ENCODE data around the gene TMX2.

Gene TMX2

DNA sequence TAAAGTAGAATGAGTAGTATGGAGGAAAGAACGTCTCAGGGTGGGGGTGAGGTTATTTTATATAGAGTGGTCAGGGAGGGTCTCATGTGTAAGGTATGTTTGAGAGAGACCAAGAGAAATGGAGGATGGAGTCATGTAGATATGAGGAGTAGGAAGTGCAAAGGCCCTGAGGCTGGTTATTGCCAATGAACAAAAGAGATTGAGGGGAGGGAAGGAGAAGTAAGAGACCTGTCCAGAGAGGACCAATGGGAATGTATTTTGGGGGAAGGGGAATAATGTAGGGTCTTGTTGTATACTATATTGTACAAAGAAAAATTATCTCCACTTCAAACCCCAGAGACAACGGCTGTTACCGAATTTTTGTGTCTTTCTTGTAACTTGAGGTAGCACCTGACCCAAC lies 59.0 kb downstream of the TMX2 start:
- DNase-seq, result no peak

DNA sequence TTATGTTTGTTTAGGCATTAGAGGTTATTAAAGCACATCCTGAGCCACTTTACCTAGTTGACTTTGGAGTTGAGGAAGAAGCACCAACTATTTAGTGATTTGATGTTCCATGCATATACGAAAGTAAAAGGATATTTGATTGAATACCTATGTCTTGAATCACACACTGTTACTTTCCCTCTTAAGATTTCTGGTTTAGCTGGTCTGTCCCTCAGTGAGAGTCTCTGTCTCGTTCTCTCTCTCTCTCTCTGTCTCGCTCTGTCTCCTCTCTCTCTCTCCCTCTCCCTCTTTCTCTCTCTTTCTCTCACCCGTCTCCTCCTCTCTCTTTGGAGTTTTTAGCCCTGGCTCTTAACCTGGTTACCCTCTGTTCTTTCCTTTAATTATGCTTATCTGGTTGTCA lies 60.2 kb downstream of the TMX2 start:
- no peak for DNase-seq

DNA sequence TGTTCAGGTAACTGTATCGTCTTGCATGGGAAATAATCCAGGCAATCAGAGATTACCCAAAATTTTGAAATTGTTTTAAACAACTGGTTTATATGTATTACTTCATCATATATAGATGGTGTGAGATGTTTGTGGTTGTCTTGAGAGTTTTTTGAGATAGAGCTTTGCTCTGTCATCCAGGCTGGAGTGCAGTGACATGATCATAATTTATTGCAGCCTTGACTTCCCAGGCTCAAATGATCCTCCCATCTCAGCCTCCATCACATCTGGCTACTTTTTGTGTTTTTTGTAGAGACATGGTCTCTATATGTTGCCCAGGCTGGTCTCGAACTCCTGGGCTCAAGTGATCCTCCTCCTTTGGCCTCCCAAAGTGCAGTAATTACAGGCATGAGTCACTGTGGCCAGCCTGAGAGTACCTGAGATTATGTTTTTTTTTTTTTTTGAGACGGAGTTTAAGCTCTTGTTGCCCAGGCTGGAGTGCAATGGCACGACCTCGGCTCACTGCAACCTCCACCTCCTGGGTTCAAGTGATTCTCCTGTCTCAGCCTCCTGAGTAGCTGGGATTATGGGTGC lies 60.7 kb downstream of the TMX2 start:
- no peak for DNase-seq

DNA sequence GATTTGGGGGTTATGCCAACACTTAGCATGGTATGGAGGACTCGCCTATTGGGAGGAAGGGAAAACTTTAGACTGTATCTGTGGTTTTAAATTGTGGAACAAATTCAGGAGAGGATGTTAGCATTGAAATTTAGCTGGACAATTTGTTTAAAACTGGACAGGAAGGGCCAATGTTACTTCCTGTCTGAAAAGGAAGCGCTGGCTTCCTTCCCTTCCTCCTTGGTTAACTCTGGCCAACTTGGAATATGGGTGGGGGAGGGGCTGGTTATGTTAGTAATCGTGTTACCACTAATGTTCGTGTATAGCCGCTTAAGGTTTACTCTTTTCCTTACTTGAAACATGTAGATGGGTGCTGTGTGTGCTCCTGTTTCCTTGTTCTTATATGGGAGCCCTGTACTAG lies 63.1 kb downstream of the TMX2 start:
- no peak for DNase-seq

DNA sequence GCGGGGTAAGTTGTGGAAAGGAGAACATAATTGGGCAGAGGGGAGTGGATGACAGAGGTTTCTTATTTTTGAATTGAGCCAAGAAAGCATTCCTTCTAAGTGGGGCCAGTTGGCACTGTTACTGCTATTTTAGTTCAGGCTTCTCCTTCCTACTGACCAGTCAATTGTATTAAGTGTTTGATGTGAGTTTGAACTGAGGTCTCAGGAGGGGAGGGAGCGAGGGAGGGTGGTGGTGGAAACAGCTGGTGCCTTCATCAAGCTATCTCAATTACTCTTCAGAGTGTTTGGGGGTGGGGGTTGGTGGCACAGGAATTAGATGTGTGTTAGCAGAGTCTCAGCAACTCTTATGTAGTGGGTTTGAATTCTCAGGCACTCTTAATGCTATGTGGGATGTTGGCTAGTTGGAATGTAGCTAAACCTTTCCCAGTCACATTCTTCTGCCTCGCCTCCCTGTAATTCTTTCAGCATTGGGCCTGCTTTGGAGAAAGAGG lies 63.7 kb downstream of the TMX2 start:
- DNase-seq, result no peak

DNA sequence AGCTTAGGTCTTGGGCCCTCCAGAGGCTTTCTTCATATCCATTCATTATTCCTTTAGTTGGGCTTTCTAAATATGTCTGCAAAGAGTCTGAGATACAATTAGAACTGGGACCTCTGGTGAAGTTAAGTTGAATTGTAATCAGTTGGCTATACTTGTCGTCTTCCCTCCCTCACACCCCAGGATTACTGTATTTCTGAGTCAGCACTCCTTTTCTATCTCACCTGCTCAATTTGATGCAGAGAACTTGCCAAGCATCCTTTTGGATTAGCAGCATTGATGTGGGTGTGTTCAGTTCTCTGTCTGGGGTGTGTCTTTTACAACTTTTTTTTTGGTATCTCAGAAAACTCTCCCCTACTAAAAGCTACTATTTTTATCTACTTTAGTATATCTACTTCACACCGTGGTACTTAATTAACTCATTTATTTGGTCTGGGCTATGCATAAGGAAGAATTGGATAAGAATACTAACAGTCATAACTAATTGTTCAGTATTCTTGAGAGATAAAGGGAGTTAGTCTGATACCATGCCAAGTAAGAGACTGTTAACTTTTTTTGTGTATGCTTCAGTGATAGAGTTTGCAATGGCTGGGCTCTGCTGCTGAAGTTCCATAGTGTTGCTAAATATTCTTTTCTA lies 64.3 kb downstream of the TMX2 start:
- DNase-seq, result no peak

DNA sequence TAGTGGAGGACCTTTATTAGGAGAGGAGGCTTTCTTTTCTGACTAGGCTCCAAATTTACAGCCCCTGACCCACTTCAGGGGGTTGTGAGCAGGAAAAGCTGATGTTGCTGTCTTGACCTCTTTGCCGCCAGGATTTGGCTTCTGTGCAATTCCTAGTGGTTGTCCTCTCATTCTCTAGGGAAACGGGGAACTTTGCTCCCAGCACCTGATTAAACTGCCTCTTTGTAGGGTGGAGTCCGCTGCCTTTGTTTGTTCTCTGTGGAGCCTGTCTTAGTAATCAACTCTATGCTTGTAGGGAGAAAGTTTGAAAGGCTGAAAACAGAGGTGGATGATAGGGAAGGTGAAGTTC lies 65.5 kb downstream of the TMX2 start:
- DNase-seq, result no peak

DNA sequence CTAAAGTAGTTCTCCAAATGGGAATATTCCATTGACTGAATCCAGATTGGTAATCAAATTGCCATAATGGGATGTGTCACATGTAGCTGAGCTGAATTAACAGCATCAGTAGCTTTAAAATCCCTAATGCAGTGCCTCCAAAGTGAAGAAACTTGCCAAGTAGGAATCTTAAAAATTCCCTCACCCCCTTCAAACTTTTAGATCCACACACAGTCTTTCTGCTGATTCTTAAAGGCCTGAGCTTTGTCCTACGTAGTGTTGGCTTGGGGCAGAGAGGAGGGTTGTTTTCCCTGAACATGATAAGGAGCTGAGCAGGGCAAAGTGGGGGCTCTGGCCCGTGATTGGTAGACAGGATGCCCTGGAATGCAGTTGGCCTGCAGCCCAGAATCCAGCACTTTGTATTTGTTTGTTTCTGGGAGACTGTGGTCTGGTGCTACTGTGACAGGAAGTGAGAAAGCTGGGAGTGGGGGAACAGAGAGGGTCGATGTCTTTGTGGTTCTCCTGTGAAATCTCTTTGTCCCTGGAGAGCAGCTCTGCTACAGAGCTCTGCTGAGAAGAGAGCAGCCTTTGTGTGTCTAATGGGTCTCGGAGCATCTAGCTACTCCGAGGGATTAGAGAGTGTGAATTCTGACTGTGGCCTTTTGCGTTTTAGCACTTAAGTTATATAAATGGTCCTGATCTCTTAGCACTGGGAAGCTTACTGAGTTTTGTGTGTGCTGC lies 66.1 kb downstream of the TMX2 start:
- no peak for DNase-seq

DNA sequence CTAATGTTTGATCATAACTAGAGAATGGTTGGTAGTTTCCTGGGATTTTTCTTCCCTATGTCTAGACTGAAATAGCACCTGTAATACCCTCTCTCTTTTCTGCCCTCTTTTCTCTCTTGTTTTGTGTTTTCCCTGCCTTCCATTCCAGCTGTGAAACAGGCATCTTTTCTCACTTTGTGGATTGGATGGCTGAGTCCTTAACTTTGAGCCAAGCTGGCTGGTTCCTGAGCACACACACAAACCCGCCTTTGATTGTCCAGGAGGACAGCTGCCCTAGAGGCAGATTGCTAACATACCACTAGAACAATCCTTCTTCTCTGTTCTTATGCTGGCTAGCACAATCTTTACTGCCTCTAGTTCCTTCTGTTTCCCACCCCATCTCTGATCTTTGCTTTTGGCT lies 66.9 kb downstream of the TMX2 start:
- no peak for DNase-seq

DNA sequence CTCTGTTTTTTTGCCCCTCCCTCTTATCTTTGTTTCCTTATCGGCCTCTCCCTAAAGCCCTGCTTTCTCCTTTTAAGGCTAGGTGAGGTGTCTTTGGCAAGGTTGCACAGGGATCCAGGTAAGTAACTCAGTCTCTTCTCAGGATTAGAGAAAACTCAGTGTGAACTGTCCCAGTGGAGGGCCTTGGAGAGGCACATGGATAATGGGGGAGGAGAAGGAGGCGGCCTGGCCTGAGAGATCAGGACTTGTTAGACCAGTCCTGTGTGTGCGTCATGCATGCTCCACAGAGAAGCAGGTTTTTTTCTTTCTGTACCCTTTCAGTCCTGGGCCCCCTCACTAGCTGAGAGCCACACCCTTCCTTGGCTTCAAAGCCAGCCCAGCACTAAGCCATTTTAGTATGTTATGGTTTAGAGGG lies 69.1 kb downstream of the TMX2 start:
- no peak for DNase-seq

DNA sequence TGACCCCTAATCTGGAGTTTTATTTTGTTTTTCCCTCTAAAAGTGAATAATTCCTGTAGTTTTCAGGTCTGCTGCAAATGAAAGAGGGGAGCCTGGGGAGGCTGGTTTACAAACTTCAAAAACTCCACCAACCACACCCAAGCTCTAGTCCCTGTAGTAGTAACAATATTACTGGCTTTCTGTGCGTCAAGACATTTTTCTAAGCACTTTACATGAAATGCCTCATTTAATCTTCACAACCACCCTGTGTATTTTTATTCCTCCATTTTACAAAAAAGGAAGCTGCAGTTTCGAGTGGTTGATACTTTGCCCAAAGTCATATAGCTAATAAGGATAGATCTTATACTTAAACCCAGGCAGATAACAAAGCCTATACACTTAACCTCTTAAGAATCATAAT lies 72.7 kb downstream of the TMX2 start:
- peak; percentile 25 for DNase-seq

DNA sequence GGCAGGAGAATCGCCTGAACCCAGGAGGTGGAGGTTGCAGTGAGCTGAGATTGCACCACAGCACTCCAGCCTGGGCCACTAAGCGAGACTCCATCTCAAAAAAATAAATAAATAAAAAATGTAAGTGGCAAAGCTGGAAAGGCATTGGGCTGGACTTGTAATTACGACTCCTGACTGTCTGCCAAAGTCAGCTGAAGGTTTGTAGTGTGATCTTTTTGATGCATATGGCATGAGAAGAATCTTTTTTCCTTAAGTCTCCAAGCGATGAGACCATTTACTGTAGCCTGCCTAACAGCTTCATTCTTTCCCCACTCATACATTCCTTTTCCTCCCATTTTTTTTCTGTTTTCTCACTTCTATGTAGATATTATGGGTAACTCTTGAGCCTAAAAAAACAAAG lies 74.0 kb downstream of the TMX2 start:
- no peak for DNase-seq

DNA sequence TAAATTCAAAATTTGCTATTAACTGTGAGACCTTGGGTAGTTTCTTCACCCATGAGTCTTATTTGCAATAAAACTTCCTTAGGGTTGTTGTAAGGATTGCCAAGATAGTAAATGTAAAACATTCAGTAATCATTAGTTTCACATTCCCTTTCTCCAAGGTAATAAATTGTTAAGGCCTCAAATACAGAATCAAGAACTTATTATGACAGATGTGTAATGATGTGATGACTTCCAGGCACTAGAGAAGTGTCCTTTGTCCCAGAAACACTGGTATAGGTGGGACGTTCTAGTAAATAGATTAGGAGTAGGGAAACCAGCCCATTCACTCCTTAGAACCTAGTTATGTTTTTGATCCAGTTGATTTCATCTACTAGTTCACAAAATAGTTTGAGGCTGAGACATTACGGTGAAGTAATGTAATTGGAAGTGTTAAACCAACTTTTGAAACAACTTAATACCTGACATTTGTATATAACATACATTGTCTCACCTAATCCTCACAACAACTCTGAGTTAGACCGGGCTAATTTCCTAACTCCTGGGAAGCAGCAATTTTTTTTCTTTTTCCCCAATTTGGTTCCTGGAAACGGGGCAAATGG lies 74.7 kb downstream of the TMX2 start:
- DNase-seq, result peak; percentile 32

DNA sequence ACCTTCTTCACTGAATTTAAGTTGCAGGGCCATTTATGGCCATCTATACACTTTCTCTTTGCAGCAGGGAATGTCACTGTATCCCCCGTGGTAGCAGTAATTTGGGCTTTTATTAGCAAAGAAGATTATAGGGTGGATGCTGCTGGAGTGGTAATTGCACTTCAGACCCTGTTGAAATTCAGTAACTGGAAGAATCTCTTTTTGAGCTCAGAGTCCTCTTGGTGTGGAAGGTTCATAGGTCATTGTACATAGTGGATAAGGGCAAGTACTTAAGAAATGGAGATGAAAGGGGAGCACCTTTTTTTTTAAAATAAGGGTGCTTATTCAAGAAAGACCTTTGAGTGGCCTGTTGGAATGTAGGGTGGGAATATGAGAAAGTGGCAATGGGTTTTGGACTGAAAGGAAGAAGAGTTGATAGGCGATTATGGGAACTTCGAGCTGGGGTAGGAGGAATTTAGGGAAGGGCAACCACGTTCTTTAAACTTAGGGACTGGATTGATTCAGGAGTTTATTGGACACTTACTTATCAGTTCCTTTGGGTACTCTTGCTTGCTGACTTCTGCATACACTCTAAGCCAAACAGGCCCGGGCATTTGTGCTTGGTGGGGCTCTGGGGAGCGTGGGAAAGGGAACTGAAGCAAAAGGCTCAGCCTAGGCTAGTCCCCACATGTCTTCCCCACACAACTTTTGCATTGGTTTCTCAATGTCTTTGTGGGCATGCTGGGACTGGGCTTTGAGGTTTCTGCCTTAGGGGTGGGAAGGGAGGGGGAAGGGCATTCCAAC lies 75.7 kb downstream of the TMX2 start:
- DNase-seq, result peak; percentile 78

DNA sequence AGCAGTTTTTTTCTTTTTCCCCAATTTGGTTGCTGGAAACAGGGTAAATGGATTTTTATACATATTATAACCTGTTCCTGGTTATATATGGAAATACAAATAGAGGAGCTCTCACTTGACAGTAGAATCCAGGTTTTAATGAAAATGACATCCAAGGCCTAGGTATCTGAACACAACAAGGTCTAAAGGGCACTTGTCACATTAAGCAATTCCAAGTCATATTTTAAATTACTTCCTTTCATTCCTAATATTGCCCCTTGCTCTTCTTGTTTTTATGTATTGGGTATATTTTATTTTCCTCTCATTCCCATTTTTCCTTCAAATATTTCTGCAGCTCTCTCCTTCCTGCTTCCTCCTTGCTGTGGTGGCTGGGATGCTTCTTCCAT lies 76.3 kb downstream of the TMX2 start:
- no peak for DNase-seq

Measured in suppressor macrophage treated with lipopolysaccharide for 4 hours (primary cell).